B cell (primary cell): Measurements from ENCODE around the gene EHD3. TPM values are rescaled to one million over a fixed set of nuclear protein-coding genes. Genes with fewer than 3 reads are reported as not detected.

ENCODE experiments used
- ATAC-seq: fragments of 200-7000 bp; cut with Tn5 transposase; one replicate; pipeline ENCODE4 v1.10.0; 2021; ENCODE audit warnings: low read depth, mild to moderate bottlenecking, moderate number of reproducible peaks, moderate library complexity
- CTCF ChIA-PET: fragments of 350-600 bp; sonication (Branson Sonifier 250); formaldehyde crosslinking; loops from one replicate; lab custom pipeline; 2021; ENCODE audit warnings: antibody characterized with exemption, inconsistent platforms; lab: Charles Lee
- POLR2A ChIA-PET: fragments of 350-600 bp; sonication (Branson Sonifier 250); formaldehyde crosslinking; loops from one replicate; lab custom pipeline; 2021; ENCODE audit warnings: antibody characterized with exemption; lab: Charles Lee
- DNase-seq: peaks from one replicate; pipeline ENCODE4 v3.0.0; 2013
- H2AFZ ChIP-seq: 2 replicates; pipeline ENCODE4 v1.6.1; 2012; ENCODE audit warnings: mild to moderate bottlenecking, low read depth, low read length; ENCODE audit not compliant: insufficient read depth, poor library complexity, severe bottlenecking
- H3K27ac ChIP-seq, 2 donors: 1 replicate in 1 of 2; 2 replicates in 1 of 2; pipeline ENCODE4 v1.5.1; 2012 to 2013; ENCODE audit warnings: low read length in 2 of 2, mild to moderate bottlenecking in 2 of 2, moderate library complexity in 1 of 2
- H3K27me3 ChIP-seq, 4 experiments: fragments of 200-600 bp in 1 of 4; sonication (generic) in 1 of 4; replicated peaks in 1 of 4; 1 replicate in 2 of 4; 2 replicates in 2 of 4; pipeline versions ENCODE4 v1.6.1 to v1.7.0; 2013 to 2016; ENCODE audit warnings: low read length in 3 of 4, mild to moderate bottlenecking in 2 of 4, mixed read lengths in 1 of 4, moderate library complexity in 1 of 4; ENCODE audit not compliant: insufficient read depth in 4 of 4, control insufficient read depth in 3 of 4; ENCODE audit errors: control extremely low read depth in 1 of 4
- H3K36me3 ChIP-seq, 2 experiments: replicated peaks in 1 of 2; 1 replicate in 1 of 2; 2 replicates in 1 of 2; pipeline versions ENCODE4 v1.6.1 to v1.7.1; 2013; ENCODE audit warnings: low read length in 1 of 2; ENCODE audit not compliant: insufficient read depth in 2 of 2, control insufficient read depth in 1 of 2; ENCODE audit errors: control extremely low read depth in 1 of 2, extremely low read depth in 1 of 2
- H3K4me1 ChIP-seq, 2 donors: fragments of 200-600 bp in 1 of 2; sonication (generic) in 1 of 2; 1 replicate in 1 of 2; 2 replicates in 1 of 2; pipeline versions ENCODE4 v1.5.1 to v1.6.1; 2013 to 2017; ENCODE audit warnings: low read length in 2 of 2; ENCODE audit not compliant: control insufficient read depth in 2 of 2, insufficient read depth in 2 of 2
- H3K4me2 ChIP-seq: replicated peaks from 2 replicates; pipeline ENCODE3; 2012; ENCODE audit warnings: mild to moderate bottlenecking, low read depth, low read length; ENCODE audit not compliant: poor library complexity, severe bottlenecking
- H3K4me3 ChIP-seq, 5 experiments: fragments of 200-600 bp in 1 of 5; sonication (generic) in 1 of 5; 1 replicate in 3 of 5; 2 replicates in 2 of 5; pipeline versions ENCODE4 v1.5.1 to v1.7.0; 2011 to 2016; ENCODE audit warnings: low read length in 4 of 5, mild to moderate bottlenecking in 4 of 5, low read depth in 2 of 5, control low read depth in 1 of 5, moderate library complexity in 1 of 5; ENCODE audit not compliant: insufficient read depth in 1 of 5; ENCODE audit errors: control extremely low read depth in 1 of 5, extremely low read depth in 1 of 5
- H3K79me2 ChIP-seq: fragments of 200-600 bp; sonication (generic); one replicate; pipeline ENCODE4 v1.6.0; 2016; ENCODE audit warnings: low read length; ENCODE audit not compliant: control insufficient read depth, insufficient read depth
- H3K9ac ChIP-seq: fragments of 200-600 bp; sonication (generic); 2 replicates; pipeline ENCODE4 v1.6.1; 2017; ENCODE audit warnings: mild to moderate bottlenecking, low read length, moderate library complexity
- H3K9me3 ChIP-seq, 3 donors: one replicate each; pipeline versions ENCODE4 v1.6.1 to v1.7.1; 2013; ENCODE audit warnings: low read length in 2 of 3; ENCODE audit not compliant: control insufficient read depth in 2 of 3, insufficient read depth in 1 of 3; ENCODE audit errors: control extremely low read depth in 1 of 3
- H4K20me1 ChIP-seq: 2 replicates; pipeline ENCODE4 v1.6.0; 2012; ENCODE audit warnings: mild to moderate bottlenecking, low read length; ENCODE audit not compliant: insufficient read depth, control insufficient read depth, poor library complexity, severe bottlenecking
- H3K27ac Mint-ChIP-seq: one replicate; pipeline ENCODE4 v1.8.0; 2021; ENCODE audit warnings: mixed read lengths
- H3K27me3 Mint-ChIP-seq: one replicate; pipeline ENCODE4 v1.8.0; 2021; ENCODE audit warnings: mixed read lengths
- H3K4me1 Mint-ChIP-seq: one replicate; pipeline ENCODE4 v1.8.0; 2021; ENCODE audit warnings: mixed read lengths
- H3K4me3 Mint-ChIP-seq: one replicate; pipeline ENCODE4 v1.8.0; 2021; ENCODE audit warnings: mixed read lengths
- H3K9me3 Mint-ChIP-seq: one replicate; pipeline ENCODE4 v1.8.0; 2022; ENCODE audit warnings: mixed read lengths; ENCODE audit not compliant: insufficient read depth
- CTCF ChIP-seq: fragments of 200-600 bp; IDR thresholded peaks from one replicate; pipeline ENCODE4 v1.8.0; 2022; ENCODE audit warnings: antibody characterized with exemption, mild to moderate bottlenecking
- EZH2 ChIP-seq: IDR thresholded peaks from 2 replicates; pipeline ENCODE4 v1.6.1; 2012; ENCODE audit warnings: borderline replicate concordance, low read depth, mild to moderate bottlenecking, moderate library complexity, low read length; ENCODE audit not compliant: insufficient read depth, poor library complexity, severe bottlenecking
- WGBS: methylation state at CpG from one replicate; pipeline ENCODE4 v1.1.5; 2013; ENCODE audit warnings: missing lambda C conversion rate; ENCODE audit not compliant: insufficient coverage; 5-methylcytosine and 5-hydroxymethylcytosine counted together
- intact Hi-C: fragments of 100-400 bp; cut with micrococcal nuclease; formaldehyde crosslinking; loops from one replicate; pipeline ENCODE4 v1.10.0; 2022
- polyA plus RNA-seq: library from polyadenylated mRNA; depleted of rRNA; stranded (reverse); fragments of >200 nt; gene quantifications from 2 replicates; pipeline ENCODE4 v1.2.3, GENCODE V29; 2012
- total RNA-seq, 2 donors: library from RNA; stranded (reverse); fragments of 120-200 nt in 1 of 2; gene quantifications; 1 replicate in 1 of 2; 2 replicates in 1 of 2; pipeline versions ENCODE4 v1.2.3 to v1.2.4, GENCODE V29; 2013 to 2022

EHD3 gene
- total and polyA plus RNA-seq, 2 donors (not counting 1 experiment from before 2014, with no cell fraction given) = 19.0 to 60.5 TPM

GRCh38 chr2:31235504-31235902, 1.6 kb downstream of the EHD3 start:
- peak overlapping the region; percentile 78 for H3K9ac ChIP-seq
- TF ChIP-seq EZH2 (no peak), CTCF (no peak)
- H3K79me2 ChIP-seq = peaks cover 9% of the 10 kb centered on the region
- CTCF ChIA-PET = interaction anchor here (0.6 to 4.9 kb wide), 10 partner anchors 15 to 97 kb away, joined by 3 to 33 read pairs (median 4); partner anchors contain the start of genes CAPN14 and GALNT14
- peak overlapping the region in 3 of 5 experiments; percentile 68 to 79 (median 70) for H3K4me3 ChIP-seq
- H2AFZ ChIP-seq = no peak overlapping the region
- WGBS = 83% methylated on average over 2 of the region's 4 CpGs
- H3K4me2 ChIP-seq = peak overlapping the region; percentile 91
- Mint-ChIP-seq H3K4me3 (peak overlapping the region; percentile 94), H3K27me3 (no peaks in the 10 kb centered on the region), H3K9me3 (no peaks in the 10 kb centered on the region), H3K27ac (peak overlapping the region; percentile 80), H3K4me1 (peaks cover 59% of the 10 kb centered on the region)
- intact Hi-C loops = loop anchor here (2.0 kb wide), 1 partner anchor 97 kb away; no protein-coding TSS in a partner anchor
- H3K4me1 ChIP-seq = peaks cover 28 to 36% of the 10 kb centered on the region in 2 donors
- POLR2A ChIA-PET = interaction anchor here (0.6 to 3.4 kb wide), 5 partner anchors 12 to 22 kb away, joined by 3 to 26 read pairs (median 4); no protein-coding TSS in a partner anchor
- ATAC-seq = no peak
- H3K9me3 ChIP-seq = no peaks in the 10 kb centered on the region
- H3K36me3 ChIP-seq = peaks cover 0 to 4% of the 10 kb centered on the region in 2 experiments
- no peak for DNase-seq
- no peaks in the 10 kb centered on the region for H3K27me3 ChIP-seq
- H4K20me1 ChIP-seq = no peaks in the 10 kb centered on the region
- peak overlapping the region in 1 of 2 donors; percentile 32 for H3K27ac ChIP-seq
